NT2/D1 (cell line): ENCODE data around the gene SIGLEC11.

Experiments used
- YY1 ChIP-seq: IDR thresholded peaks from 2 replicates; pipeline ENCODE4 v1.6.1; 2011; ENCODE audit not compliant: insufficient read length, insufficient read depth
- ZNF274 ChIP-seq: IDR thresholded peaks from 2 replicates; pipeline ENCODE4 v1.6.1; 2011; ENCODE audit warnings: mild to moderate bottlenecking, low read depth, low read length

GRCh38 chr19:49911381-49912145 is 49.4 kb downstream of the SIGLEC11 start:
- TF ChIP-seq YY1: no peak
- TF ChIP-seq ZNF274: no peak
